WTC11 (cell line): ENCODE measurements around the gene IL25.
"Not testable (repeated sequence)": the region's sequence is repeated elsewhere in the genome, so short reads cannot be mapped to it uniquely, and the experiment has no call there.

ENCODE experiments used
- CBFB ChIP-seq: sonication (generic); formaldehyde crosslinking; IDR thresholded peaks from 2 replicates; pipeline ENCODE4 v1.8.1; 2022; ENCODE audit warnings: mild to moderate bottlenecking, low read depth, missing genetic modification reagents
- CREM ChIP-seq: sonication (generic); formaldehyde crosslinking; IDR thresholded peaks from 2 replicates; pipeline ENCODE4 v1.8.1; 2022; ENCODE audit warnings: mild to moderate bottlenecking, missing genetic modification reagents, moderate library complexity
- GRHL2 ChIP-seq: fragments of 250-450 bp; sonication (Bioruptor Pico); IDR thresholded peaks from 2 replicates; pipeline ENCODE4 v1.8.0; 2022; ENCODE audit warnings: mild to moderate bottlenecking, moderate library complexity; ENCODE audit not compliant: insufficient replicate concordance, severe bottlenecking
- PRDM15 ChIP-seq: sonication (generic); formaldehyde crosslinking; IDR thresholded peaks from 2 replicates; pipeline ENCODE4 v1.8.0; 2022; ENCODE audit warnings: missing genetic modification reagents
- SP1 ChIP-seq: sonication (generic); formaldehyde crosslinking; conservative IDR thresholded peaks from 2 replicates; pipeline ENCODE4 v1.8.1; 2022; ENCODE audit warnings: missing genetic modification reagents
- ZBTB21 ChIP-seq: sonication (generic); formaldehyde crosslinking; IDR thresholded peaks from 2 replicates; pipeline ENCODE4 v1.8.1; 2023; ENCODE audit warnings: mild to moderate bottlenecking, missing genetic modification reagents, borderline replicate concordance
- ZNF423 ChIP-seq: fragments of 250-450 bp; sonication (Bioruptor Pico); IDR thresholded peaks from 2 replicates; pipeline ENCODE4 v2.1.2; 2022; ENCODE audit warnings: mild to moderate bottlenecking, moderate library complexity
- TF ChIP-seq, protein P1 (sequence below): sonication (generic); formaldehyde crosslinking; IDR thresholded peaks from 2 replicates; pipeline ENCODE4 v1.8.1; 2022; ENCODE audit warnings: mild to moderate bottlenecking, moderate library complexity, missing genetic modification reagents
- TF ChIP-seq, protein P2 (sequence below): fragments of 200-600 bp; IDR thresholded peaks from 2 replicates; pipeline ENCODE4 v1.8.0; 2022; ENCODE audit warnings: antibody characterized with exemption
- TF ChIP-seq, protein P3 (sequence below): sonication (generic); formaldehyde crosslinking; IDR thresholded peaks from 2 replicates; pipeline ENCODE4 v1.8.1; 2023; ENCODE audit warnings: mild to moderate bottlenecking, missing genetic modification reagents, borderline replicate concordance
- TF ChIP-seq, protein P4 (sequence below): sonication (generic); formaldehyde crosslinking; IDR thresholded peaks from 2 replicates; pipeline ENCODE4 v1.8.1; 2022; ENCODE audit warnings: low read depth, missing genetic modification reagents, borderline replicate concordance
- TF ChIP-seq, protein P5 (sequence below): sonication (generic); formaldehyde crosslinking; IDR thresholded peaks from 2 replicates; pipeline ENCODE4 v1.8.1; 2022; ENCODE audit warnings: mild to moderate bottlenecking, missing genetic modification reagents, moderate library complexity, borderline replicate concordance

- TF ChIP-seq, protein P1, sequence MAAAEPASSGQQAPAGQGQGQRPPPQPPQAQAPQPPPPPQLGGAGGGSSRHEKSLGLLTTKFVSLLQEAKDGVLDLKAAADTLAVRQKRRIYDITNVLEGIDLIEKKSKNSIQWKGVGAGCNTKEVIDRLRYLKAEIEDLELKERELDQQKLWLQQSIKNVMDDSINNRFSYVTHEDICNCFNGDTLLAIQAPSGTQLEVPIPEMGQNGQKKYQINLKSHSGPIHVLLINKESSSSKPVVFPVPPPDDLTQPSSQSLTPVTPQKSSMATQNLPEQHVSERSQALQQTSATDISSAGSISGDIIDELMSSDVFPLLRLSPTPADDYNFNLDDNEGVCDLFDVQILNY (CRISPR knock-in tag), result not testable (repeated sequence)
- TF ChIP-seq, protein P2, sequence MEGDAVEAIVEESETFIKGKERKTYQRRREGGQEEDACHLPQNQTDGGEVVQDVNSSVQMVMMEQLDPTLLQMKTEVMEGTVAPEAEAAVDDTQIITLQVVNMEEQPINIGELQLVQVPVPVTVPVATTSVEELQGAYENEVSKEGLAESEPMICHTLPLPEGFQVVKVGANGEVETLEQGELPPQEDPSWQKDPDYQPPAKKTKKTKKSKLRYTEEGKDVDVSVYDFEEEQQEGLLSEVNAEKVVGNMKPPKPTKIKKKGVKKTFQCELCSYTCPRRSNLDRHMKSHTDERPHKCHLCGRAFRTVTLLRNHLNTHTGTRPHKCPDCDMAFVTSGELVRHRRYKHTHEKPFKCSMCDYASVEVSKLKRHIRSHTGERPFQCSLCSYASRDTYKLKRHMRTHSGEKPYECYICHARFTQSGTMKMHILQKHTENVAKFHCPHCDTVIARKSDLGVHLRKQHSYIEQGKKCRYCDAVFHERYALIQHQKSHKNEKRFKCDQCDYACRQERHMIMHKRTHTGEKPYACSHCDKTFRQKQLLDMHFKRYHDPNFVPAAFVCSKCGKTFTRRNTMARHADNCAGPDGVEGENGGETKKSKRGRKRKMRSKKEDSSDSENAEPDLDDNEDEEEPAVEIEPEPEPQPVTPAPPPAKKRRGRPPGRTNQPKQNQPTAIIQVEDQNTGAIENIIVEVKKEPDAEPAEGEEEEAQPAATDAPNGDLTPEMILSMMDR, result not testable (repeated sequence)
- TF ChIP-seq GRHL2; SP1 (CRISPR knock-in tag); PRDM15 (CRISPR knock-in tag); ZNF423 (CRISPR knock-in tag); CREM (CRISPR knock-in tag); CBFB; ZBTB21: not testable (repeated sequence)
- TF ChIP-seq, protein P3, sequence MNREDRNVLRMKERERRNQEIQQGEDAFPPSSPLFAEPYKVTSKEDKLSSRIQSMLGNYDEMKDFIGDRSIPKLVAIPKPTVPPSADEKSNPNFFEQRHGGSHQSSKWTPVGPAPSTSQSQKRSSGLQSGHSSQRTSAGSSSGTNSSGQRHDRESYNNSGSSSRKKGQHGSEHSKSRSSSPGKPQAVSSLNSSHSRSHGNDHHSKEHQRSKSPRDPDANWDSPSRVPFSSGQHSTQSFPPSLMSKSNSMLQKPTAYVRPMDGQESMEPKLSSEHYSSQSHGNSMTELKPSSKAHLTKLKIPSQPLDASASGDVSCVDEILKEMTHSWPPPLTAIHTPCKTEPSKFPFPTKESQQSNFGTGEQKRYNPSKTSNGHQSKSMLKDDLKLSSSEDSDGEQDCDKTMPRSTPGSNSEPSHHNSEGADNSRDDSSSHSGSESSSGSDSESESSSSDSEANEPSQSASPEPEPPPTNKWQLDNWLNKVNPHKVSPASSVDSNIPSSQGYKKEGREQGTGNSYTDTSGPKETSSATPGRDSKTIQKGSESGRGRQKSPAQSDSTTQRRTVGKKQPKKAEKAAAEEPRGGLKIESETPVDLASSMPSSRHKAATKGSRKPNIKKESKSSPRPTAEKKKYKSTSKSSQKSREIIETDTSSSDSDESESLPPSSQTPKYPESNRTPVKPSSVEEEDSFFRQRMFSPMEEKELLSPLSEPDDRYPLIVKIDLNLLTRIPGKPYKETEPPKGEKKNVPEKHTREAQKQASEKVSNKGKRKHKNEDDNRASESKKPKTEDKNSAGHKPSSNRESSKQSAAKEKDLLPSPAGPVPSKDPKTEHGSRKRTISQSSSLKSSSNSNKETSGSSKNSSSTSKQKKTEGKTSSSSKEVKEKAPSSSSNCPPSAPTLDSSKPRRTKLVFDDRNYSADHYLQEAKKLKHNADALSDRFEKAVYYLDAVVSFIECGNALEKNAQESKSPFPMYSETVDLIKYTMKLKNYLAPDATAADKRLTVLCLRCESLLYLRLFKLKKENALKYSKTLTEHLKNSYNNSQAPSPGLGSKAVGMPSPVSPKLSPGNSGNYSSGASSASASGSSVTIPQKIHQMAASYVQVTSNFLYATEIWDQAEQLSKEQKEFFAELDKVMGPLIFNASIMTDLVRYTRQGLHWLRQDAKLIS (CRISPR knock-in tag), result not testable (repeated sequence)
- TF ChIP-seq, protein P4, sequence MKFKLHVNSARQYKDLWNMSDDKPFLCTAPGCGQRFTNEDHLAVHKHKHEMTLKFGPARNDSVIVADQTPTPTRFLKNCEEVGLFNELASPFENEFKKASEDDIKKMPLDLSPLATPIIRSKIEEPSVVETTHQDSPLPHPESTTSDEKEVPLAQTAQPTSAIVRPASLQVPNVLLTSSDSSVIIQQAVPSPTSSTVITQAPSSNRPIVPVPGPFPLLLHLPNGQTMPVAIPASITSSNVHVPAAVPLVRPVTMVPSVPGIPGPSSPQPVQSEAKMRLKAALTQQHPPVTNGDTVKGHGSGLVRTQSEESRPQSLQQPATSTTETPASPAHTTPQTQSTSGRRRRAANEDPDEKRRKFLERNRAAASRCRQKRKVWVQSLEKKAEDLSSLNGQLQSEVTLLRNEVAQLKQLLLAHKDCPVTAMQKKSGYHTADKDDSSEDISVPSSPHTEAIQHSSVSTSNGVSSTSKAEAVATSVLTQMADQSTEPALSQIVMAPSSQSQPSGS (CRISPR knock-in tag), result not testable (repeated sequence)
- TF ChIP-seq, protein P5, sequence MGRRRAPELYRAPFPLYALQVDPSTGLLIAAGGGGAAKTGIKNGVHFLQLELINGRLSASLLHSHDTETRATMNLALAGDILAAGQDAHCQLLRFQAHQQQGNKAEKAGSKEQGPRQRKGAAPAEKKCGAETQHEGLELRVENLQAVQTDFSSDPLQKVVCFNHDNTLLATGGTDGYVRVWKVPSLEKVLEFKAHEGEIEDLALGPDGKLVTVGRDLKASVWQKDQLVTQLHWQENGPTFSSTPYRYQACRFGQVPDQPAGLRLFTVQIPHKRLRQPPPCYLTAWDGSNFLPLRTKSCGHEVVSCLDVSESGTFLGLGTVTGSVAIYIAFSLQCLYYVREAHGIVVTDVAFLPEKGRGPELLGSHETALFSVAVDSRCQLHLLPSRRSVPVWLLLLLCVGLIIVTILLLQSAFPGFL (CRISPR knock-in tag), result not testable (repeated sequence)
Measured at GRCh38 chr14:23389871-23390270, 17.3 kb downstream of the IL25 start.
